Lung (tissue), 12 donors: ENCODE results near the gene SLC4A11. TPM values are rescaled to one million over a fixed set of nuclear protein-coding genes. Genes with fewer than 3 reads are reported as not detected.
A peak's percentile ranks its signal among the peaks of the same experiment; 100 is the strongest.

Experiments used
- ATAC-seq: fragments of 200-7000 bp; cut with Tn5 transposase; one replicate; pipeline ENCODE4 v1.9.1; 2020; ENCODE audit warnings: moderate number of reproducible peaks; ENCODE audit not compliant: insufficient read depth, low FRiP score
- DNase-seq, 3 donors: peaks; one replicate each; pipeline ENCODE4 v3.0.0-alpha.2; 2013 to 2017
- H3K27ac ChIP-seq, 2 donors: one replicate each; pipeline ENCODE4 v1.5.1; 2013; ENCODE audit warnings: mild to moderate bottlenecking in 2 of 2, moderate library complexity in 2 of 2, control low read depth in 1 of 2, inconsistent platforms in 1 of 2, low read depth in 1 of 2, low read length in 1 of 2
- H3K27me3 ChIP-seq, 3 donors: one replicate each; pipeline ENCODE4 v1.5.1; 2013; ENCODE audit warnings: low read length in 2 of 3; ENCODE audit not compliant: control insufficient read depth in 3 of 3, insufficient read depth in 3 of 3
- H3K36me3 ChIP-seq, 4 donors: one replicate each; pipeline ENCODE4 v1.5.1; 2013; ENCODE audit warnings: low read length in 4 of 4, mild to moderate bottlenecking in 1 of 4, moderate library complexity in 1 of 4; ENCODE audit not compliant: control insufficient read depth in 4 of 4, insufficient read depth in 4 of 4
- H3K4me1 ChIP-seq, 5 donors: one replicate each; pipeline ENCODE4 v1.5.1; 2013; ENCODE audit warnings: low read length in 5 of 5, mild to moderate bottlenecking in 2 of 5, moderate library complexity in 1 of 5; ENCODE audit not compliant: control insufficient read depth in 5 of 5, insufficient read depth in 5 of 5
- H3K4me3 ChIP-seq: one replicate; pipeline ENCODE4 v1.5.1; 2013; ENCODE audit warnings: mild to moderate bottlenecking, control low read depth, moderate library complexity
- H3K9ac ChIP-seq, 2 donors: one replicate each; pipeline ENCODE4 v1.5.1; 2013; ENCODE audit warnings: low read length in 2 of 2, control low read depth in 1 of 2; ENCODE audit not compliant: insufficient read depth in 1 of 2
- H3K9me3 ChIP-seq, 4 donors: one replicate each; pipeline ENCODE4 v1.5.1; 2013; ENCODE audit warnings: low read length in 3 of 4, mild to moderate bottlenecking in 1 of 4, moderate library complexity in 1 of 4; ENCODE audit not compliant: control insufficient read depth in 4 of 4, insufficient read depth in 3 of 4
- CTCF ChIP-seq: IDR thresholded peaks from 2 replicates; pipeline ENCODE4 v1.5.1; 2012; ENCODE audit warnings: mild to moderate bottlenecking; ENCODE audit errors: control extremely low read depth, extremely low read depth
- WGBS, 2 donors: extraction: QIAGEN DNeasy Blood & Tissue Kit; methylation state at CpG; one replicate each; pipeline ENCODE4 v1.1.7; 2013; 5-methylcytosine and 5-hydroxymethylcytosine counted together
- polyA plus RNA-seq, 2 donors: library from polyadenylated mRNA; stranded (reverse); fragments of 200-250 nt; gene quantifications; one replicate each; pipeline ENCODE4 v1.2.1, GENCODE V29; 2013
- total RNA-seq, 2 donors: library from RNA; depleted of rRNA in 1 of 2; stranded (reverse); fragments of >200 nt in 1 of 2; gene quantifications; one replicate each; pipeline ENCODE4 v1.2.1, GENCODE V29; 2014 to 2021
- donor health status: control.
- donor health status: control.
- donor health status: Bipolar disorder and iron deficiency.
- donor health status: healthy.
- donor health status: DM: yes; HTN: yes; CAD: no.

Gene SLC4A11
- total and polyA plus RNA-seq, 4 donors, result 0.40 to 8.8 (median 4.7) TPM

- Histone ChIP-seq H3K27ac (no peak overlapping the region), H3K4me1 (no peaks in the 10 kb centered on the region), H3K4me3 (no peak overlapping the region), H3K27me3 (no peaks in the 10 kb centered on the region), H3K9ac (no peak overlapping the region), H3K9me3 (no peaks in the 10 kb centered on the region), H3K36me3 (peaks cover 17 to 47% (median 40%) of the 10 kb centered on the region in 4 donors)
- peak in 2 of 3 donors; percentile 2 to 6 for DNase-seq
- ATAC-seq, result no peak
- 62 to 63% methylated on average over 1 of the region's 1 CpG for WGBS, 2 donors
- TF ChIP-seq CTCF, result no peak
Observed at GRCh38 chr20:3276680-3277015, 37.7 kb upstream of the SLC4A11 start.

- no peak overlapping the region for H3K27ac ChIP-seq
- H3K9ac ChIP-seq, result no peak overlapping the region
- H3K4me1 ChIP-seq, result no peaks in the 10 kb centered on the region
- TF ChIP-seq CTCF, result no peak
- H3K27me3 ChIP-seq, result no peaks in the 10 kb centered on the region
- H3K36me3 ChIP-seq, result peaks cover 17 to 46% (median 36%) of the 10 kb centered on the region in 4 donors
- DNase-seq (no peak), ATAC-seq (no peak)
- no peaks in the 10 kb centered on the region for H3K9me3 ChIP-seq
- no peak overlapping the region for H3K4me3 ChIP-seq
- 94 to 99% methylated on average over 2 of the region's 2 CpGs for WGBS, 2 donors
Observed at GRCh38 chr20:3275966-3276679, 37.1 kb upstream of the SLC4A11 start.

- TF ChIP-seq CTCF, result no peak
- Histone ChIP-seq H3K27me3 (no peaks in the 10 kb centered on the region), H3K9ac (no peak overlapping the region), H3K36me3 (peaks cover 14 to 50% (median 36%) of the 10 kb centered on the region in 4 donors), H3K9me3 (no peaks in the 10 kb centered on the region), H3K27ac (no peak overlapping the region), H3K4me3 (no peak overlapping the region), H3K4me1 (no peaks in the 10 kb centered on the region)
- WGBS, 2 donors, result 95 to 97% methylated on average over 5 of the region's 5 CpGs
- ATAC-seq (no peak), DNase-seq (no peak)
Observed at GRCh38 chr20:3275064-3275935, 36.3 kb upstream of the SLC4A11 start.
